Neutrophil (primary cell): Measurements from ENCODE around the gene MYL6.
"Not testable (repeated sequence)": the region's sequence is repeated elsewhere in the genome, so short reads cannot be mapped to it uniquely, and the experiment has no call there.

Experiments
- H3K27ac ChIP-seq: fragments of 200-600 bp; sonication (generic); 2 replicates; pipeline ENCODE4 v1.5.1; 2016; ENCODE audit warnings: mild to moderate bottlenecking, moderate library complexity
- H3K27me3 ChIP-seq: fragments of 200-600 bp; sonication (generic); 2 replicates; pipeline ENCODE4 v1.6.0; 2016; ENCODE audit warnings: mild to moderate bottlenecking
- H3K36me3 ChIP-seq: fragments of 200-600 bp; sonication (generic); 2 replicates; pipeline ENCODE4 v1.5.1; 2017
- H3K4me1 ChIP-seq, 2 experiments: fragments of 200-600 bp in 1 of 2; sonication (generic) in 1 of 2; 1 replicate in 1 of 2; 2 replicates in 1 of 2; pipeline versions ENCODE4 v1.5.1 to v1.6.1; 2013 to 2016; ENCODE audit warnings: low read depth in 1 of 2, low read length in 1 of 2, mild to moderate bottlenecking in 1 of 2, moderate library complexity in 1 of 2; ENCODE audit not compliant: control insufficient read depth in 1 of 2, insufficient read depth in 1 of 2
- H3K4me3 ChIP-seq, 2 experiments: fragments of 200-600 bp in 1 of 2; sonication (generic) in 1 of 2; 1 replicate in 1 of 2; 2 replicates in 1 of 2; pipeline ENCODE4 v1.5.1; 2013 to 2016; ENCODE audit warnings: low read depth in 1 of 2, low read length in 1 of 2, mild to moderate bottlenecking in 1 of 2, moderate library complexity in 1 of 2
- H3K9me3 ChIP-seq: fragments of 200-600 bp; sonication (generic); 2 replicates; pipeline ENCODE4 v1.5.1; 2016
- CTCF ChIP-seq: fragments of 200-600 bp; sonication (generic); IDR thresholded peaks from 2 replicates; pipeline ENCODE4 v1.5.1; 2016; ENCODE audit warnings: antibody characterized with exemption

Gene MYL6

GRCh38 chr12:56153678-56154065 lies 4.5 kb upstream of the MYL6 start:
- Histone ChIP-seq H3K4me3 (no peak overlapping the region), H3K27ac (peak overlapping the region; percentile 96), H3K4me1 (peaks cover 41 to 48% of the 10 kb centered on the region in 2 experiments), H3K36me3 (no peaks in the 10 kb centered on the region), H3K9me3 (no peaks in the 10 kb centered on the region), H3K27me3 (no peaks in the 10 kb centered on the region)
- TF ChIP-seq CTCF = no peak

GRCh38 chr12:56154246-56154771 lies 3.9 kb upstream of the MYL6 start:
- no peaks in the 10 kb centered on the region for H3K9me3 ChIP-seq
- no peak overlapping the region for H3K27ac ChIP-seq
- no peaks in the 10 kb centered on the region for H3K36me3 ChIP-seq
- no peaks in the 10 kb centered on the region for H3K27me3 ChIP-seq
- peaks cover 47 to 54% of the 10 kb centered on the region in 2 experiments for H3K4me1 ChIP-seq
- no peak overlapping the region for H3K4me3 ChIP-seq
- TF ChIP-seq CTCF = no peak

- H3K4me1 ChIP-seq = peaks cover 52 to 60% of the 10 kb centered on the region in 2 experiments
- no peaks in the 10 kb centered on the region for H3K27me3 ChIP-seq
- H3K27ac ChIP-seq = no peak overlapping the region
- no peaks in the 10 kb centered on the region for H3K9me3 ChIP-seq
- H3K36me3 ChIP-seq = peaks cover 3% of the 10 kb centered on the region
- no peak for TF ChIP-seq CTCF
- no peak overlapping the region for H3K4me3 ChIP-seq
These were observed 3.3 kb upstream of the MYL6 start for GRCh38 chr12:56154818-56155217.

GRCh38 chr12:56155256-56155845 lies 2.8 kb upstream of the MYL6 start:
- H3K4me1 ChIP-seq = peaks cover 54 to 61% of the 10 kb centered on the region in 2 experiments
- no peak overlapping the region for H3K27ac ChIP-seq
- no peaks in the 10 kb centered on the region for H3K9me3 ChIP-seq
- H3K36me3 ChIP-seq = peaks cover 8% of the 10 kb centered on the region
- H3K27me3 ChIP-seq = no peaks in the 10 kb centered on the region
- no peak for TF ChIP-seq CTCF
- H3K4me3 ChIP-seq = no peak overlapping the region

- peaks cover 21% of the 10 kb centered on the region for H3K36me3 ChIP-seq
- not testable (repeated sequence) for H3K9me3 ChIP-seq, H3K27me3 ChIP-seq
- peak overlapping the region; percentile 96 for H3K27ac ChIP-seq
- H3K4me1 ChIP-seq = peaks cover 56 to 61% of the 10 kb centered on the region in 2 experiments
- peak overlapping the region; percentile 67 to 99 for H3K4me3 ChIP-seq
These were observed 1.5 kb upstream of the MYL6 start for GRCh38 chr12:56156464-56157200.
